ENCODE results near the gene TMEM176A.

GRCh38 chr7:150753826-150754603, 46.6 kb upstream of the TMEM176A start:
- TF ChIP-seq RAD21 (IDR thresholded peaks at IDR 0.05; ENCODE audit: low read depth) (no peak), REST (IDR thresholded peaks at IDR 0.05; ENCODE audit: low read depth) (no peak), TAF1 (IDR thresholded peaks at IDR 0.05; ENCODE audit: low read depth) (no peak), YY1 (IDR thresholded peaks at IDR 0.05; ENCODE audit: low read depth) (no peak), EP300 (IDR thresholded peaks at IDR 0.05; ENCODE audit: borderline replicate concordance) (no peak)
- TF ChIP-seq, protein P1, sequence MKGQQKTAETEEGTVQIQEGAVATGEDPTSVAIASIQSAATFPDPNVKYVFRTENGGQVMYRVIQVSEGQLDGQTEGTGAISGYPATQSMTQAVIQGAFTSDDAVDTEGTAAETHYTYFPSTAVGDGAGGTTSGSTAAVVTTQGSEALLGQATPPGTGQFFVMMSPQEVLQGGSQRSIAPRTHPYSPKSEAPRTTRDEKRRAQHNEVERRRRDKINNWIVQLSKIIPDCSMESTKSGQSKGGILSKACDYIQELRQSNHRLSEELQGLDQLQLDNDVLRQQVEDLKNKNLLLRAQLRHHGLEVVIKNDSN (IDR thresholded peaks at IDR 0.05) = no peak
